GM12878 (cell line): ENCODE results near the gene SOCS4. TPM values are rescaled to one million over a fixed set of nuclear protein-coding genes. Genes with fewer than 3 reads are reported as not detected.
A peak's percentile ranks its signal among the peaks of the same experiment; 100 is the strongest.

Source experiments
- ETV6 ChIP-seq, 2 experiments: fragments of 450-650 bp in 1 of 2; IDR thresholded peaks in 1 of 2; conservative IDR thresholded peaks in 1 of 2; 2 replicates each; pipeline ENCODE4 v1.6.1; 2014; ENCODE audit warnings: antibody characterized with exemption in 1 of 2, borderline replicate concordance in 1 of 2, low read depth in 1 of 2, mild to moderate bottlenecking in 1 of 2, moderate library complexity in 1 of 2
- IKZF2 ChIP-seq, 2 experiments: fragments of 450-650 bp; IDR thresholded peaks; 2 replicates each; pipeline ENCODE4 v1.6.1; 2017; ENCODE audit warnings: mild to moderate bottlenecking in 2 of 2, moderate library complexity in 2 of 2
- JUND ChIP-seq: IDR thresholded peaks from 2 replicates; pipeline ENCODE4 v1.6.1; 2012; ENCODE audit warnings: low read depth, mild to moderate bottlenecking, low read length, improper control_type of control experiment, moderate library complexity
- KLF5 ChIP-seq: fragments of 450-650 bp; IDR thresholded peaks from 2 replicates; pipeline ENCODE4 v1.6.1; 2014; ENCODE audit warnings: mild to moderate bottlenecking; ENCODE audit not compliant: partially characterized antibody
- RELA ChIP-seq: fragments of 450-650 bp; IDR thresholded peaks from 2 replicates; pipeline ENCODE4 v1.8.0; 2014; ENCODE audit warnings: borderline replicate concordance; ENCODE audit not compliant: partially characterized antibody
- RFX5 ChIP-seq: IDR thresholded peaks from 2 replicates; pipeline ENCODE4 v1.6.1; 2011; ENCODE audit warnings: low read depth, low read length, improper control_type of control experiment
- SMARCA5 ChIP-seq: fragments of 450-650 bp; IDR thresholded peaks from 2 replicates; pipeline ENCODE4 v1.6.1; 2017; ENCODE audit warnings: mild to moderate bottlenecking
- SUZ12 ChIP-seq: fragments of 200-600 bp; sonication (generic); IDR thresholded peaks from one replicate; pipeline ENCODE4 v1.6.1; 2018; ENCODE audit warnings: antibody characterized with exemption, mild to moderate bottlenecking; ENCODE audit not compliant: unreplicated experiment
- ZNF207 ChIP-seq: fragments of 450-650 bp; IDR thresholded peaks from 2 replicates; pipeline ENCODE4 v1.6.1; 2014; ENCODE audit warnings: antibody characterized with exemption, mild to moderate bottlenecking, borderline replicate concordance
- ZNF274 ChIP-seq: IDR thresholded peaks from one replicate; pipeline ENCODE4 v1.8.0; 2011; ENCODE audit not compliant: insufficient read length, insufficient read depth
- polyA plus RNA-seq, 11 experiments: library from polyadenylated mRNA; depleted of rRNA in 4 of 11; unstranded in 6 of 11; stranded (reverse) in 5 of 11; fragments of >200 nt; fragmentation: Nextera tagmentation in 4 of 11; fragmentation: Illumina TruSeq in 1 of 11; extraction: Ambion mirVana in 4 of 11; extraction: Trizol in 1 of 11; gene quantifications; 1 replicate in 1 of 11; 2 replicates in 10 of 11; pipeline versions ENCODE4 v1.2.1 to v1.2.3, GENCODE V29; 2011 to 2016; ENCODE audit warnings: inconsistent platforms in 2 of 11, missing spikeins in 2 of 11, low read depth in 1 of 11
- total RNA-seq, 4 experiments: library from RNA; depleted of rRNA in 3 of 4; stranded (reverse); fragments of >200 nt in 3 of 4; fragmentation: Illumina TruSeq in 1 of 4; extraction: Trizol in 1 of 4; gene quantifications; 2 replicates each; pipeline versions ENCODE4 v1.2.1 to v1.2.3, GENCODE V29; 2013 to 2021
- TF ChIP-seq, protein P1 (sequence below): fragments of 450-650 bp; IDR thresholded peaks from 2 replicates; pipeline ENCODE4 v1.6.1; 2016; ENCODE audit warnings: mild to moderate bottlenecking, moderate library complexity, borderline replicate concordance
- TF ChIP-seq, protein P2 (sequence below): IDR thresholded peaks from 2 replicates; pipeline ENCODE4 v1.6.1; 2011; ENCODE audit warnings: borderline replicate concordance, low read depth, mild to moderate bottlenecking, moderate library complexity, low read length; ENCODE audit not compliant: insufficient read depth, poor library complexity, severe bottlenecking
- TF ChIP-seq, protein P3 (sequence below): IDR thresholded peaks from 2 replicates; pipeline ENCODE4 v1.6.1; 2011; ENCODE audit warnings: low read depth, mild to moderate bottlenecking, low read length, moderate library complexity, borderline replicate concordance; ENCODE audit errors: extremely low read depth
- TF ChIP-seq, protein P4 (sequence below): fragments of 450-650 bp; formaldehyde crosslinking; IDR thresholded peaks from 2 replicates; pipeline ENCODE4 v1.4.0; 2022; ENCODE audit warnings: mild to moderate bottlenecking, moderate library complexity
- TF ChIP-seq, protein P5 (sequence below): fragments of 450-650 bp; IDR thresholded peaks from 2 replicates; pipeline ENCODE4 v1.6.1; 2017; ENCODE audit warnings: mild to moderate bottlenecking

The SOCS4 gene
- total and polyA plus RNA-seq, 10 of the 15 experiments (the other 5 are each of a cell fraction or from before 2014, with no cell fraction given): 5.7 to 31.5 (median 20.8) TPM

DNA sequence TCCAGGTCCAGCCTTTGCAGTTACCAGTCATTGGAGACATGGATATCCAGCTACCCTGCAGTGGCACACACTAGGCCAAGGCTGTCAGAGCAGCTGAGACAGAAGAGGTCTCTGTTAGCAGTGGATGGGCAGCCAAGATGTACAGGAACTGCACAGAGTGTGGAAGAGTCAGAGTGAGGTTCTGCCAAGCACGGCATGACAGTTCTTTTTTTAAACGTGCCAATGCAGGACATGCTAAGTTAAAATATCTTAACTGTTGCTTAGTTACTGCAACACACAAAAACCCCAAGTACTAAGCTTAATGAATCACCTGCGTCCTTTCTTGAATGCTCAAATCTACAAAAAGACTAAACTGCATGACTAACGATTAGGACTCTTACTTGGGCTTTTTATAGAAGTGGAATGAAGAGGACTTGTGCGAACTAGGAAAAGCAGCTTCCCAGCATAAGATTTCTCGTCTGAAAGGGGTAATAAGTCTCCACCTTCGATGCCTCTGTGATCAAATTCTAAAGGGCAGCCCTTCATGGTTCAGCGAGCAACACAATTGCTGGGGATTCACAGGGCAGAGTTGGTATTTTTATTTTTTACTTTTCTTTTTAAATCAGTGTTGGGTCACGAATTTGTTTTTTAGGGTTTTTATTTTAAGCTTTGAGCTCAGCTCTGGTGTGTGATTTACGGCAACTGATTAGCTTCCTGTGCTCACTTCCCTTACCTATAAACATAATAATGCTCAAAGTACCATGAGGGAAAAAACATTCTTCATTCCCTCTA is 45.0 kb downstream of the SOCS4 start (continued):
- TF ChIP-seq ZNF207 (no peak), KLF5 (no peak), SUZ12 (no peak), SMARCA5 (no peak), ZNF274 (no peak), RFX5 (no peak), ETV6 (conservative IDR thresholded peaks at IDR 0.05 in 1 of 2, IDR thresholded peaks at IDR 0.05 in 1 of 2; ENCODE audit: borderline replicate concordance in 1 of 2, low read depth in 1 of 2) (no peak), IKZF2 (IDR thresholded peaks at IDR 0.05) (peak; percentile 75 to 76; a peak in 3 of 4 replicates), RELA (peak; percentile 65), JUND (no peak)
- TF ChIP-seq, protein P1, sequence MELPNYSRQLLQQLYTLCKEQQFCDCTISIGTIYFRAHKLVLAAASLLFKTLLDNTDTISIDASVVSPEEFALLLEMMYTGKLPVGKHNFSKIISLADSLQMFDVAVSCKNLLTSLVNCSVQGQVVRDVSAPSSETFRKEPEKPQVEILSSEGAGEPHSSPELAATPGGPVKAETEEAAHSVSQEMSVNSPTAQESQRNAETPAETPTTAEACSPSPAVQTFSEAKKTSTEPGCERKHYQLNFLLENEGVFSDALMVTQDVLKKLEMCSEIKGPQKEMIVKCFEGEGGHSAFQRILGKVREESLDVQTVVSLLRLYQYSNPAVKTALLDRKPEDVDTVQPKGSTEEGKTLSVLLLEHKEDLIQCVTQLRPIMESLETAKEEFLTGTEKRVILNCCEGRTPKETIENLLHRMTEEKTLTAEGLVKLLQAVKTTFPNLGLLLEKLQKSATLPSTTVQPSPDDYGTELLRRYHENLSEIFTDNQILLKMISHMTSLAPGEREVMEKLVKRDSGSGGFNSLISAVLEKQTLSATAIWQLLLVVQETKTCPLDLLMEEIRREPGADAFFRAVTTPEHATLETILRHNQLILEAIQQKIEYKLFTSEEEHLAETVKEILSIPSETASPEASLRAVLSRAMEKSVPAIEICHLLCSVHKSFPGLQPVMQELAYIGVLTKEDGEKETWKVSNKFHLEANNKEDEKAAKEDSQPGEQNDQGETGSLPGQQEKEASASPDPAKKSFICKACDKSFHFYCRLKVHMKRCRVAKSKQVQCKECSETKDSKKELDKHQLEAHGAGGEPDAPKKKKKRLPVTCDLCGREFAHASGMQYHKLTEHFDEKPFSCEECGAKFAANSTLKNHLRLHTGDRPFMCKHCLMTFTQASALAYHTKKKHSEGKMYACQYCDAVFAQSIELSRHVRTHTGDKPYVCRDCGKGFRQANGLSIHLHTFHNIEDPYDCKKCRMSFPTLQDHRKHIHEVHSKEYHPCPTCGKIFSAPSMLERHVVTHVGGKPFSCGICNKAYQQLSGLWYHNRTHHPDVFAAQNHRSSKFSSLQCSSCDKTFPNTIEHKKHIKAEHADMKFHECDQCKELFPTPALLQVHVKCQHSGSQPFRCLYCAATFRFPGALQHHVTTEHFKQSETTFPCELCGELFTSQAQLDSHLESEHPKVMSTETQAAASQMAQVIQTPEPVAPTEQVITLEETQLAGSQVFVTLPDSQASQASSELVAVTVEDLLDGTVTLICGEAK: peak; percentile 11; the same call in 1 of the 2 replicates
- TF ChIP-seq, protein P2, sequence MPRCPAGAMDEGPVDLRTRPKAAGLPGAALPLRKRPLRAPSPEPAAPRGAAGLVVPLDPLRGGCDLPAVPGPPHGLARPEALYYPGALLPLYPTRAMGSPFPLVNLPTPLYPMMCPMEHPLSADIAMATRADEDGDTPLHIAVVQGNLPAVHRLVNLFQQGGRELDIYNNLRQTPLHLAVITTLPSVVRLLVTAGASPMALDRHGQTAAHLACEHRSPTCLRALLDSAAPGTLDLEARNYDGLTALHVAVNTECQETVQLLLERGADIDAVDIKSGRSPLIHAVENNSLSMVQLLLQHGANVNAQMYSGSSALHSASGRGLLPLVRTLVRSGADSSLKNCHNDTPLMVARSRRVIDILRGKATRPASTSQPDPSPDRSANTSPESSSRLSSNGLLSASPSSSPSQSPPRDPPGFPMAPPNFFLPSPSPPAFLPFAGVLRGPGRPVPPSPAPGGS: no peak
- TF ChIP-seq, protein P3, sequence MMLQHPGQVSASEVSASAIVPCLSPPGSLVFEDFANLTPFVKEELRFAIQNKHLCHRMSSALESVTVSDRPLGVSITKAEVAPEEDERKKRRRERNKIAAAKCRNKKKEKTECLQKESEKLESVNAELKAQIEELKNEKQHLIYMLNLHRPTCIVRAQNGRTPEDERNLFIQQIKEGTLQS: no peak
- TF ChIP-seq, protein P4, sequence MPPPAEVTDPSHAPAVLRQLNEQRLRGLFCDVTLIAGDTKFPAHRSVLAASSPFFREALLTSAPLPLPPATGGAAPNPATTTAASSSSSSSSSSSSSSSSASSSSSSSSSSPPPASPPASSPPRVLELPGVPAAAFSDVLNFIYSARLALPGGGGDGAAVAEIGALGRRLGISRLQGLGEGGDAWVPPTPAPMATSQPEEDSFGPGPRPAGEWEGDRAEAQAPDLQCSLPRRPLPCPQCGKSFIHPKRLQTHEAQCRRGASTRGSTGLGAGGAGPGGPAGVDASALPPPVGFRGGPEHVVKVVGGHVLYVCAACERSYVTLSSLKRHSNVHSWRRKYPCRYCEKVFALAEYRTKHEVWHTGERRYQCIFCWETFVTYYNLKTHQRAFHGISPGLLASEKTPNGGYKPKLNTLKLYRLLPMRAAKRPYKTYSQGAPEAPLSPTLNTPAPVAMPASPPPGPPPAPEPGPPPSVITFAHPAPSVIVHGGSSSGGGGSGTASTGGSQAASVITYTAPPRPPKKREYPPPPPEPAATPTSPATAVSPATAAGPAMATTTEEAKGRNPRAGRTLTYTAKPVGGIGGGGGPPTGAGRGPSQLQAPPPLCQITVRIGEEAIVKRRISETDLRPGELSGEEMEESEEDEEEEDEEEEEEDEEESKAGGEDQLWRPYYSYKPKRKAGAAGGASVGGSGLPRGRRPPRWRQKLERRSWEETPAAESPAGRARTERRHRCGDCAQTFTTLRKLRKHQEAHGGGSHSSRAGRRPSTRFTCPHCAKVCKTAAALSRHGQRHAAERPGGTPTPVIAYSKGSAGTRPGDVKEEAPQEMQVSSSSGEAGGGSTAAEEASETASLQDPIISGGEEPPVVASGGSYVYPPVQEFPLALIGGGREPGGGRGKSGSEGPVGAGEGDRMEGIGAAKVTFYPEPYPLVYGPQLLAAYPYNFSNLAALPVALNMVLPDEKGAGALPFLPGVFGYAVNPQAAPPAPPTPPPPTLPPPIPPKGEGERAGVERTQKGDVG (CRISPR knock-in tag): no peak
- TF ChIP-seq, protein P5, sequence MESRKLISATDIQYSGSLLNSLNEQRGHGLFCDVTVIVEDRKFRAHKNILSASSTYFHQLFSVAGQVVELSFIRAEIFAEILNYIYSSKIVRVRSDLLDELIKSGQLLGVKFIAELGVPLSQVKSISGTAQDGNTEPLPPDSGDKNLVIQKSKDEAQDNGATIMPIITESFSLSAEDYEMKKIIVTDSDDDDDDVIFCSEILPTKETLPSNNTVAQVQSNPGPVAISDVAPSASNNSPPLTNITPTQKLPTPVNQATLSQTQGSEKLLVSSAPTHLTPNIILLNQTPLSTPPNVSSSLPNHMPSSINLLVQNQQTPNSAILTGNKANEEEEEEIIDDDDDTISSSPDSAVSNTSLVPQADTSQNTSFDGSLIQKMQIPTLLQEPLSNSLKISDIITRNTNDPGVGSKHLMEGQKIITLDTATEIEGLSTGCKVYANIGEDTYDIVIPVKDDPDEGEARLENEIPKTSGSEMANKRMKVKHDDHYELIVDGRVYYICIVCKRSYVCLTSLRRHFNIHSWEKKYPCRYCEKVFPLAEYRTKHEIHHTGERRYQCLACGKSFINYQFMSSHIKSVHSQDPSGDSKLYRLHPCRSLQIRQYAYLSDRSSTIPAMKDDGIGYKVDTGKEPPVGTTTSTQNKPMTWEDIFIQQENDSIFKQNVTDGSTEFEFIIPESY: no peak
